ENCODE measurements around the gene FAM118A.
A peak's percentile ranks its signal among the peaks of the same experiment; 100 is the strongest.
"Not testable (repeated sequence)": the region's sequence is repeated elsewhere in the genome, so short reads cannot be mapped to it uniquely, and the experiment has no call there.

The FAM118A gene

GRCh38 chr22:45328261-45328660 is 18.5 kb downstream of the FAM118A start:
- H3K27ac Mint-ChIP-seq, DNase-seq, H3K4me3 Mint-ChIP-seq, H3K27me3 Mint-ChIP-seq, H3K9me3 Mint-ChIP-seq: not testable (repeated sequence)
- peaks cover 88% of the 10 kb centered on the region for H3K36me3 Mint-ChIP-seq (ENCODE audit: low read depth)
- peaks cover 29% of the 10 kb centered on the region for H3K4me1 Mint-ChIP-seq (ENCODE audit: low read depth)

DNA sequence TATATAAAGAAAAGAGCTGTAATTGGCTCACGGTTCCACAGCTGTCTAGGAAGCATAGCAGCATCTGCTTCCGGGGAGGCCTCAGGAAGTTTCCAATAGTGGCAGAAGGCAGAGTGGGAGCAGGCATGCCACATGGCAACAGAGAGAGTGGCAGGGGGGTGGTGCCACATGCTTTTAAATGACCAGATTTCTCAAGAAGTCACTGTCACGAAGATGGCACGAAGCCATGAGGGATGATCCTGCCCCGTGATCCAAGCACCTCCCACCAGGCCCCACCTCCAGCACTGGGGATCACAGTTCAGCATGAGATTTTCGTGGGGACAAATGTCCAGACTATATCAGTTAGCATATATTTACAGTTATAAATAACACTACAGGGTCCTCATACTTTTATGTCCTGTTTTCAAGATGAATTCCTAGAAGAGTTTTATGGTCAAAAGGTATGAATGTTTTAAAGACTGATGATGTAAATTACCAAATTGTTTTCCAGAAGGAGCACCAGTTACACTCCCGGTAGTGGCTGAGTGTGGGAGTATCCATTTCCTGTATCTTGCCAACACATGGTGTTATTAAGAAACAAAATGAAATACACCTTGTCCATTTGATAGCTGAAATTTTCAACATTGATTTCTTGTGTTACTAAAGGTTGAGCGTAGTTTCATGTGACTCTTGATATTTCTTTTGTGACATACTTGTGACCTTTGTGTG is 19.2 kb downstream of the FAM118A start:
- Mint-ChIP-seq H3K27me3 (no peaks in the 10 kb centered on the region), H3K27ac (peak overlapping the region; percentile 58), H3K4me3 (no peak overlapping the region), H3K36me3 (ENCODE audit: low read depth) (peaks cover 87% of the 10 kb centered on the region), H3K4me1 (ENCODE audit: low read depth) (peaks cover 23% of the 10 kb centered on the region), H3K9me3 (no peaks in the 10 kb centered on the region)
- DNase-seq = no peak

- Mint-ChIP-seq H3K27me3 (no peaks in the 10 kb centered on the region), H3K36me3 (ENCODE audit: low read depth) (peaks cover 87% of the 10 kb centered on the region), H3K4me3 (no peak overlapping the region), H3K9me3 (no peaks in the 10 kb centered on the region), H3K27ac (peak overlapping the region; percentile 58), H3K4me1 (ENCODE audit: low read depth) (peaks cover 23% of the 10 kb centered on the region)
- no peak for DNase-seq
These were observed 19.8 kb downstream of the FAM118A start for GRCh38 chr22:45329530-45329936.

DNA sequence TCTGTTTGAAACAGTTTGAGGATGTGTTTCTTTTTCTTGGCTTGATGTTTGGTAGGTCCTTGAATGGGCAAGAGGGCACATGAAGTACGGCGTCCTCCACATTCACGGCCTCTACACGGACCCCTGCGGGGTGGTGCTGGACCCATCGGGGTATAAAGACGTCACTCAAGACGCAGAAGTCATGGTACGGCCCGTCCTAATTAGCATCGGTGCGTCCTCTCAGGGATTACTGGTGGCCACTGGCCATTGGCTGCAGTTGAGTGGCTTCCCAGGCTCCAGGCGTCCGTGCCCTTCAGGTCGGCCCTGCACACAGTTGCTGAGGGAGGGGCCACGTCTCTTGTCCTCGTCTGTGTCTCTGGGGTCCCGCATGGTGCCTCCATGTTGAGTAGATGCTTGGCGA is 20.8 kb downstream of the FAM118A start:
- Mint-ChIP-seq H3K4me1 (ENCODE audit: low read depth) (peaks cover 15% of the 10 kb centered on the region), H3K27me3 (no peaks in the 10 kb centered on the region), H3K9me3 (no peaks in the 10 kb centered on the region), H3K4me3 (no peak overlapping the region), H3K36me3 (ENCODE audit: low read depth) (peaks cover 87% of the 10 kb centered on the region), H3K27ac (no peak overlapping the region)
- no peak for DNase-seq

- H3K27me3 Mint-ChIP-seq = no peaks in the 10 kb centered on the region
- peaks cover 20% of the 10 kb centered on the region for H3K4me1 Mint-ChIP-seq (ENCODE audit: low read depth)
- peak overlapping the region; percentile 12 for H3K27ac Mint-ChIP-seq
- no peak overlapping the region for H3K4me3 Mint-ChIP-seq
- no peak for DNase-seq
- H3K36me3 Mint-ChIP-seq (ENCODE audit: low read depth) = peaks cover 90% of the 10 kb centered on the region
- no peaks in the 10 kb centered on the region for H3K9me3 Mint-ChIP-seq
These were observed 21.8 kb downstream of the FAM118A start for GRCh38 chr22:45331486-45331885.

GRCh38 chr22:45332001-45332400 is 22.3 kb downstream of the FAM118A start:
- H3K27ac Mint-ChIP-seq = no peak overlapping the region
- H3K9me3 Mint-ChIP-seq = no peaks in the 10 kb centered on the region
- peaks cover 94% of the 10 kb centered on the region for H3K36me3 Mint-ChIP-seq (ENCODE audit: low read depth)
- H3K4me1 Mint-ChIP-seq (ENCODE audit: low read depth) = peaks cover 25% of the 10 kb centered on the region
- DNase-seq = no peak
- H3K4me3 Mint-ChIP-seq = no peak overlapping the region
- H3K27me3 Mint-ChIP-seq = no peaks in the 10 kb centered on the region

- Mint-ChIP-seq H3K27ac (peak overlapping the region; percentile 37), H3K9me3 (no peaks in the 10 kb centered on the region), H3K27me3 (no peaks in the 10 kb centered on the region), H3K4me1 (ENCODE audit: low read depth) (peaks cover 23% of the 10 kb centered on the region), H3K36me3 (ENCODE audit: low read depth) (peaks cover 97% of the 10 kb centered on the region), H3K4me3 (no peak overlapping the region)
- no peak for DNase-seq
These were observed 24.3 kb downstream of the FAM118A start for GRCh38 chr22:45334068-45334467.

DNA sequence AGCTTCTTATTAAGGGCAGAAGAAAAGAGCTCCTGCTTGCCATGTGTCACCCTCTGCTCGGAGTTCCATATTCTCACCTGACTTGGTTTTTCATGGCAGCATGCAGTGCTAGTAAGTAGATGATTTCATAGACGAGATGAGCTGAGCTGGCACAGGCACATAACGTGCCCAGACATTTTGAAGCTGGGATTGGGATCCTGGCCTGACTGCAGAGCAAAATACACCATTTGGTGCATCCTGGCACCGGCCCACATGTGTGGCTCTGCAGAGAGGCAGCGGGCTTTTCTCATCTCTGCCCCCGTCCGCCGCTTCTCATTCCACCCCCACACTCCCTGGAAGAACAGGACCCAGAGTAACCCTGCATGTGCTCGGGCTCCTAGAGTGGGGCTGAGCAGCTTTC is 24.8 kb downstream of the FAM118A start:
- peaks cover 95% of the 10 kb centered on the region for H3K36me3 Mint-ChIP-seq (ENCODE audit: low read depth)
- H3K4me3 Mint-ChIP-seq = no peak overlapping the region
- H3K9me3 Mint-ChIP-seq = no peaks in the 10 kb centered on the region
- H3K4me1 Mint-ChIP-seq (ENCODE audit: low read depth) = peaks cover 18% of the 10 kb centered on the region
- H3K27me3 Mint-ChIP-seq = no peaks in the 10 kb centered on the region
- H3K27ac Mint-ChIP-seq = peak overlapping the region; percentile 37
- no peak for DNase-seq

DNA sequence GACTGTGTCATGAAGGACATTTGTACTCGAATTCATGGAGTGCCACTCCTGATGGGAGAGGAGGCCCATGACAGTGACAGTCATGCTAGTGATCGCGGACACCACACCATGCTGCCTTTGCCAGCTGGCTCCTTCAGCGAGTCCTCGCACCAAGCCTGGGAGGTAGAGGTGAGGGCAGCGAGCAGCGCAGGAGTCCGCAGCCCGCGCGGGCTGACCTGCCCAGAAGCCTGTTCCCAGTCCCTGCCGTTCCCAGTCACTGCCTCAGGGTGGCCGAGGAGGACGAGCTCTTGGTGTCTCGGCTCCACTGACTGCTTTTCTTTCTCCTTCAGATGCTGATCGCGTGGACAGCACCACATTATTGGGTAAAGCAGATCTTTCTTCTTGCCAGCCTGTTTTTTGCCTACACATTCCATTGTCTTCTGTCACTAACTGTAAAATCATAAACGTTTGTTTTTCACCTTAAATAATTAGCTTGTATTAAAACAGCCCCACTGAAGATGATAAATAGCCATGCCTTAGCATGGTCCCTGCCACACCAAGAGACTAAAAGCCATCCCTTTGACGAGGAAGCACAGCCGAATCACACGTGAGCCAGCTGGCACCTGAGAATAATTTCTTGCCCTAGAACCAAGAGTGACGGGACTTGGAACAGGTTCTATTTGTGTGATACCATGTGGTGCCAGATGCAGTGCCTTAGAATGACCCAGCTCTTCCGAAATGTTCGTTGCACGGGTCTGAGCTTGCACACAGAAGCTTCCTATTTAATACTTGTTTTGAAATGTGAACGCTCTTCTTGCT is 25.5 kb downstream of the FAM118A start:
- H3K4me1 Mint-ChIP-seq (ENCODE audit: low read depth) = peaks cover 18% of the 10 kb centered on the region
- no peak for DNase-seq
- peaks cover 95% of the 10 kb centered on the region for H3K36me3 Mint-ChIP-seq (ENCODE audit: low read depth)

DNA sequence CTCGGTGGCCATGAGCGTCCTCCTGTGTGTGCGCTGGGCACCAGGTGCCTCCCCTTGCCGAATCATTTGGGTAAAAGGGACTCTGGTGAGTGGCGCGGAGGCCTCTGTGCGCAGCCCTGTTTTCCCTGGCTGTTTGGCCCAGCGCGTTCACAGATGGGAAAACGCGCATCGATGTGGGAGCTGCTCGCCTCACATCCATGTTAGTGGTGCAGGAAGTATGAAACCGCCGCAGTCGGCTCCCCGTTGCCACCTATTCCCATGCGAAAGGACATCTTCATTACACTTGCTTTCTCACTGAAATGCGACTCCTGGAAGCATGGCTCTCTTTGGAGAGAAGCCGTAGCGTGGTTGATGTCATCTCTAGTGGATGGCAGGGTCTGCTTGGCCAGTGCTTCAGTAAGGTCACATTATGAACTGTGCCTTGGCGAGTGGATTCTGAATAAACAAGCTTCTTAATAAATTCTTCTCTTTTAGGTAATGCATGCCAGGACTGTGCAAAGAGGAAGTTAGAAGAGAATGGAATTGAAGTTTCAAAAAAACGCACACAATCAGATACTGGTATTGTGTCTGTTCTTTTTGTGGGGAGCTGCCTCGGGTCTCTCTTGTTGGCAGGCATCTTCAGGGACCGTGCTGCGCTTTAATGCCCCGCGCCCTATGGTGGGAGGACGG is 26.3 kb downstream of the FAM118A start:
- H3K36me3 Mint-ChIP-seq (ENCODE audit: low read depth) = peaks cover 94% of the 10 kb centered on the region
- no peaks in the 10 kb centered on the region for H3K9me3 Mint-ChIP-seq
- no peaks in the 10 kb centered on the region for H3K27me3 Mint-ChIP-seq
- no peak for DNase-seq
- H3K4me3 Mint-ChIP-seq = no peak overlapping the region
- H3K4me1 Mint-ChIP-seq (ENCODE audit: low read depth) = peaks cover 21% of the 10 kb centered on the region
- H3K27ac Mint-ChIP-seq = no peak overlapping the region

More for the DNA sequence above, 25.5 kb downstream of the FAM118A start:
- Mint-ChIP-seq H3K27ac (no peak overlapping the region), H3K4me3 (no peak overlapping the region), H3K27me3 (no peaks in the 10 kb centered on the region), H3K9me3 (no peaks in the 10 kb centered on the region)

DNA sequence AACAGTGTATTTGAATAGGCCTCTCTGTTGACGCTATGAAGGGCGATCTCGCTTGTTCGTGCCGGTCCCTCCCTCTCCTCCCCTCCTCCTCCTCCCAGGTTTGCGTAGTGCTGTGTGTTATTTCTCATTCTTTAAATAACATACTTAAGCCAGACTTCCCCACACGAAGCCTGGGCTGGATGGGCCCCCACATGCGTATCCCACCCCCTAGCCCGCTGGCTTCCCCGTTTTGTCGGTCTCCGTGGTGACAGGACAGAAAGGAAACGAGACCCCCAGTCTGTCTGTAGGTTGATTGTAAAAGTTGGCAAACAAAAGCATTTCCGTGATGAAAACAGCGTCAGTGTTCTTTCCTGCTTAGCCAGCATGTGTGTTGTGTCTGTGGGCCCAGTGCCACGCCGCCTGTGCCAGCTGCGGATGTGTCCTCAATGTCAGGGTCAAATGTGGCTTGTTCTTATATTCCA is 27.3 kb downstream of the FAM118A start:
- H3K9me3 Mint-ChIP-seq = no peaks in the 10 kb centered on the region
- no peak for DNase-seq
- H3K27ac Mint-ChIP-seq = peak overlapping the region; percentile 79
- no peaks in the 10 kb centered on the region for H3K27me3 Mint-ChIP-seq
- peaks cover 95% of the 10 kb centered on the region for H3K36me3 Mint-ChIP-seq (ENCODE audit: low read depth)
- H3K4me1 Mint-ChIP-seq (ENCODE audit: low read depth) = peaks cover 28% of the 10 kb centered on the region
- no peak overlapping the region for H3K4me3 Mint-ChIP-seq

GRCh38 chr22:45337536-45337935 is 27.8 kb downstream of the FAM118A start:
- Mint-ChIP-seq H3K27ac (no peak overlapping the region), H3K4me1 (ENCODE audit: low read depth) (peaks cover 28% of the 10 kb centered on the region), H3K9me3 (no peaks in the 10 kb centered on the region), H3K36me3 (ENCODE audit: low read depth) (peaks cover 94% of the 10 kb centered on the region), H3K4me3 (no peak overlapping the region), H3K27me3 (no peaks in the 10 kb centered on the region)
- no peak for DNase-seq

DNA sequence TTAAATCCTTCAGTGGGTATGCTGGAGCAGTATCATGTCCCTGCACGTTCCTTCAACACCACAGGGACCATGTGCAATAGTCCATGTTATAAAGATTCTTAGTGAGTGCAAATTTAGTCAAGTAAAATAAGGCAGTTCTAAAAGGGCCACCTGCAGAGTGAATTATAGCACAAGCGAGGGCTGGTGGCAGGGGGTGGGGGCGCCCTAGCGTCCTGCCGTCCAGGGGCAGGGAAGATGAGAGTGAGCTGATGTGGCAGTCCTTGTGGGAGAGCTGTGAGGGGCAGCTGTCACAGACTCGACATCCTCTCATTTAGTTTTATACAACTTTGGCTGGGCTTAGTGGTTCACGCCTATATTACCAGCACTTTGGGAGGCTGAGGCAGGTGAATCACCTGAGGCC is 29.1 kb downstream of the FAM118A start:
- Mint-ChIP-seq H3K4me1 (ENCODE audit: low read depth) (peaks cover 28% of the 10 kb centered on the region), H3K9me3 (no peaks in the 10 kb centered on the region), H3K27ac (no peak overlapping the region), H3K36me3 (ENCODE audit: low read depth) (peaks cover 91% of the 10 kb centered on the region), H3K27me3 (no peaks in the 10 kb centered on the region), H3K4me3 (no peak overlapping the region)
- DNase-seq = no peak

GRCh38 chr22:45340323-45340722 is 30.6 kb downstream of the FAM118A start:
- no peaks in the 10 kb centered on the region for H3K9me3 Mint-ChIP-seq
- H3K27ac Mint-ChIP-seq = peak overlapping the region; percentile 23
- H3K36me3 Mint-ChIP-seq (ENCODE audit: low read depth) = peaks cover 91% of the 10 kb centered on the region
- H3K4me3 Mint-ChIP-seq = no peak overlapping the region
- H3K27me3 Mint-ChIP-seq = no peaks in the 10 kb centered on the region
- peaks cover 29% of the 10 kb centered on the region for H3K4me1 Mint-ChIP-seq (ENCODE audit: low read depth)
- DNase-seq = no peak

DNA sequence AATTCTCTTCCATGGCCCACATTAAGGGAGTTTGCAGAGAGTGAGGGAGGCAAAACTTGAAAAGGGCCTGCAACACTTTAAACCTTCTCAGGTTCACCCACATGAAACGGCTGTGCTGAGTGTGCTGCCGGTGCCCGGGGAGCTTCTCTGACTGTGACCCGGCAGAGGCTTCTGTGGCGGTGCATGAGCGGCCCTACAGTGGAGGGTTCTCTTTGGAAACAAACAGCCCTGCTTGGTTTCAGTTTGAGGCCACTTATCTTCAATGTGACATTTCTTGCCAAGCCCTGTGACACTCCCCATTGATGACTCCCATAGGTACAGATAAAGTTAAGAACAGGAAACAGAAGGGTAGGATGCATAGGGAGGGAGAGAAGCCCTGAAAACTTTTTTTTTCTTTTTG is 31.8 kb downstream of the FAM118A start:
- Mint-ChIP-seq H3K27me3 (no peaks in the 10 kb centered on the region), H3K36me3 (ENCODE audit: low read depth) (peaks cover 89% of the 10 kb centered on the region), H3K27ac (peak overlapping the region; percentile 73), H3K4me1 (ENCODE audit: low read depth) (peaks cover 23% of the 10 kb centered on the region), H3K9me3 (no peaks in the 10 kb centered on the region), H3K4me3 (no peak overlapping the region)
- no peak for DNase-seq

Measured in activated T-cell treated with anti-CD3 and anti-CD28 coated beads, Interleukin-2, amount 50 U/mL, for 24 hours (primary cell).